GM19328 (cell line): Measurements from ENCODE around the gene HPCAL4.

ENCODE experiments used
- ATAC-seq: cut with Tn5 transposase; IDR thresholded peaks from one replicate; pipeline ENCODE4 v1.9.1; 2021; ENCODE audit warnings: mild to moderate bottlenecking, moderate library complexity; ENCODE audit not compliant: unreplicated experiment

HPCAL4 gene

DNA sequence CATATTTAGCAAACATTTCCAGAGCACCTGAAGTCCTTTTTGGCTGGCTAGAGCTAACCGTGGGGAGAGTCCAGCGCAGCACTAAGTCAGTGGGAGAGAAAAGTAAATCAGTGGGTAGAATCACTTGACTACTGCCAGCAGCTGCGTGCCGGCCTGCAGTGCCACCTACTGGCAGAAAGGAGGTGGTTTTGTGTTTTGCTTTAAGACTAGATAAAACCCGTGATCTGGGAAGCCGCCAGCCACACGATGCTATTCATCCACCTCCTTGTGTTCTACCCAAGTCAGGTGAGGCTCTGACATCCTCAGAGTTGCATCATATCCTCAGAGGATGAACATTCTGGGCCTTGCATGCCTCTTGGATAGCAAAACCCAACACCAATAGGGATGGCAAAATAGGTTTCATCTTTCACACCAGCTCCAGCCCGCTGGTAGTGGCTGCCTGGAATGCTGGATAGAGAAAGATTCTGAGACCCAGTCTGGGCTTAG, 37.6 kb downstream of the HPCAL4 start:
- ATAC-seq = no peak

DNA sequence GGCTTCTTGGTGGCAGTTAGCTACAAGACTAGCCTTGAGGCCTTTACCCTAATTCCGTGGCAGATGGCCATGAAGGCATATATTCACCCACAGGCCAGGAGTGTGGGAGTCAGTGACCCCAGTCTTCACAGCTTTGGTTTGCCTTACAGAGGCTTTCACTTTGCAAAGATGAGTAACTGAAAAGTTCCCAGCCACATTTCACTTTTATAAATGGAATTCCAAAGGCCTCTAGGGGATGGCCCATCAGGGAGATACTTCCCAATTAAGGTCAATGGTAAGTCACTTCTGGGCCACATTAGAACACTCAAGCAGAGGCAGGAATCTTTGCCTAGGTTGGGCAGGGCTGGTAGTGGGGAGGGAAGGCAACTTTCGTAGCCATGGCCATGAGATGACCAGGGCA, 38.7 kb downstream of the HPCAL4 start:
- no peak for ATAC-seq

DNA sequence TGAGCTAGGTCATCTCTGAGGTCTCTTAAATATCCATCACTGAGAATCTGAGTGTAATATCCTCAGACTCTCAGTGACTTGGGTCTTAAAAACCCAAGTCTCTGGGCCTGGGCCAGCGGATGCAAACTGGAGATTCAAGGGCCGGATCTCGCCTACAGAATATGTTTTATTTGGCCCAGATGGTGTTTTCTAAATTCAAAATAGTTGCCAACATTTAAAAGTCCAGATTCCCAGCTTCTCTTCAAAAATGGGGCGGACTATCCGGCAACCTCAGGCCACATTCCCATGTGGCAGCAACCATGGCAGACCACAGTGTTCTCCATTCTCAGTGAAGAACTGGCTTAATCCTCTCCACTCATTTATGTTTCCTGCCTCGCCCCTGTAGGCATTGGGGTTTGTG, 39.1 kb downstream of the HPCAL4 start:
- ATAC-seq = no peak

DNA sequence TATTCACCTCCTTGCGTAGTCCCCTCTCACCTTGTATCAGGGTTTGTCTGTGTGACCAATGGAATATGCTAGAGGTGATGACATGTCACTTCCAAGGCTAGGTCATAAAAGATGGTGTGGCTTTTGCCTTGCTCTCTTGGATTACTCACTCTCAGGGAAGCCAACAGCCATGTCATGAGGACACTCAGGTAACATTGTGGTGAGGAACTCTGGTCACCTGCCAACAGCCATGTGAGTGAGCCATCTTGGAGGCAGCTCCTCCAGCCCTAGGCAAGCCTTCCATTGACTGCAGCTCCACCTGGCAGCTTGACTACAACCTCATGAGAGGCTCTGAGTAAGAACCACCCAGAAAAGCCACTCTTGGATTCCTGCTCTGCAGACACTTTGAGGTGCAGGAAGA, 40.8 kb downstream of the HPCAL4 start:
- ATAC-seq = no peak

DNA sequence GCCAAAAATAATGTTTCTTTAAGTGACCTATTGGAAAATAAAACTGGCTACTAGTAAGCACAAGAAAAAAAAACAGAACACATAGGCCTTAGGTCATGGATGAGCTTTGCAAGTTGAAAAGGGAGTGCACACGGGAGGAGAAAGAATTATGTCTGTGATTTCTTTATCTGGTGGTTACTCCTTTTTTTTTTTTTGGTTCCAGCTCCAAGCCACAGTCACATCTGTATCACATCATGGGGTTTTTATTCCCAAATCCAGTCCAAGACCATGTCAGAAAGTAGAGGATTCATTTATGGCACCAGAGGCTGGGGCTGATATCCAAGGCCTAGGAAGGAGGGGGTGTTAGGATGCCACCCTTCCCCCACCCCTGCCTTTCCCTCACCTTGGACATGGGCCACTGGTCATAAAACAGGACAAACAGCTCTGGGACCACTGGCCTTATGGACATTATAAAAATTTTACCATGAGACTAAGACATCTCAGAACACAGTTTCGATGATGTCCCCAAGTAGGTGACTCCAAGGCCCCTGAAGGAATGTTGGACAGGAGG, 41.5 kb downstream of the HPCAL4 start:
- ATAC-seq = no peak

DNA sequence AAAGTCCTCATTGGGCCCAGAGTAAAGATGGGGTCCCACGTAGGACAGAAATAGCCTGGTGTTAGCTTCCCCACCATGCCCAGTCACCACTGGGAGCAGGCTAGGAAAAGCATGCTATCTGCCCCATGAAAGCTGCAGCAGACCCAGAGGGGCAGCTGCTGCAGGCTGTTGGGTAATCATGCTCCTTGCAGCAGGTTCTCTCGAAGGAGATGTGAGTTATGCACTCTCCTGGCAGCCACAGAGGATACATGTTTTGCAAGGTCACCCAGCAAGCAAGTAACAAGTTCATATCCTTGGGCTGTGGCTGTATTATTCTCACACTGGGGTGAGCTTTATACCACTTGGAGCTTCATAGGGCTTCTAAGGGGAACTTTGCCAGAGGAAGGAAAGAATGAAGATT, 42.7 kb downstream of the HPCAL4 start:
- no peak for ATAC-seq

DNA sequence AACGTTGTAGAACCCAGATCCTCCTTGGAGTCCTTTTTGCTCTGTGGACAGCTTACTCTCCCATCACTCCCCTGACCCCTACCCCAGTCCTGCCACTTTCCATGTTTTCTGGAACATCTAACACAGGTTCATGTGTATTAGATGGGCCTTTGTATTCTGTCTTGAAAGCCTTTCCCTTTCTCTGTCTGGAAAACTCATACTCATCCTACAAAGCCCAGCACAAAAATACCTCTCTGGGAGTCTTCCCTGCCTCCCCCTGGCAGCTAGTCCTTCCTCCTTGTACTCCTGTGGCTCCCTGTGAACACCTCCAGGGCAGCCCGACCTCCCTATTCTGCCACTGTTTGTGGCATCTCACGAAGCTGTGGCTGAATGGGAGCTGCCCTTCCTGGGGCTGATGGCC, 44.0 kb downstream of the HPCAL4 start:
- no peak for ATAC-seq

DNA sequence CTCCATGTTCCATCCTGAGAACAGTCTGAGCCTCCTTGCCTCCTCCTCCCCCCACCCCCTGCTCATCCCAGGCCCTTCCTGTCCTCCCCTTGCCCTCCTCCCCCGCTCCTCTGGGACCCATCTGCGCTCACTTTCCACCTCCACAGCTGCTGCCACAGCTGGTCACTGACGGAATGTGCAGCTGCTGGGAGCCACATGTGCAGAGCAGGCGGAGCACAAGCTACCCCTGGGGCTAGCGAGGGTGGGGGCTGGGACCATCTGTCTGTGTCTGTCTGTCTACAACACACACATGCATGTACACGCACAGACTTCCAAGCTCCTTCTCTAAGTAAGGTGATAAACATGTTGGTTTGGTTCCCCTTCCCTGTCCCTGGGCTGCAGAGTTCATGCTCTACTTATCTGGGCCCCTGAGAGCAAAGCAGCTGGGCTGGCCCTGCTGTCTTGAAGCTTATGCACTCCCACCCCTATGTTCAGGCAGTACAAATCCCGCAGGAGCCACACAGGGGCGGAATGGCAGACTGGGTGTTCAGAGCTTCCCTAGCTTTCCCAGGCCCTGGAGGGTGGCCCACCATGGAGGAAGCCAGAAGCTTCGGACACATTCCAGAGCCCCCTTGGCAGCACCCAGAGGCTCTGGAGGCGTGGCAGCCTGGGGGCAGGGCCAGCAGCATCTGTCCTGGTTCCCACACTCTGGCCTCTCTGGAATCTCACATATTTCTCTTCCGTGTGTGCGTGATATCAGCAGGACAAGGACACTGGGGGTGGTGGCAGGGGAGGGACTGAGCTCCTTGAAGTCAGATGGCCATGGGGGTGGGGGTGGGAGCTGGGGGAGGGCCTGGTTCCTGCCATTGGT, 44.8 kb downstream of the HPCAL4 start:
- no peak for ATAC-seq

DNA sequence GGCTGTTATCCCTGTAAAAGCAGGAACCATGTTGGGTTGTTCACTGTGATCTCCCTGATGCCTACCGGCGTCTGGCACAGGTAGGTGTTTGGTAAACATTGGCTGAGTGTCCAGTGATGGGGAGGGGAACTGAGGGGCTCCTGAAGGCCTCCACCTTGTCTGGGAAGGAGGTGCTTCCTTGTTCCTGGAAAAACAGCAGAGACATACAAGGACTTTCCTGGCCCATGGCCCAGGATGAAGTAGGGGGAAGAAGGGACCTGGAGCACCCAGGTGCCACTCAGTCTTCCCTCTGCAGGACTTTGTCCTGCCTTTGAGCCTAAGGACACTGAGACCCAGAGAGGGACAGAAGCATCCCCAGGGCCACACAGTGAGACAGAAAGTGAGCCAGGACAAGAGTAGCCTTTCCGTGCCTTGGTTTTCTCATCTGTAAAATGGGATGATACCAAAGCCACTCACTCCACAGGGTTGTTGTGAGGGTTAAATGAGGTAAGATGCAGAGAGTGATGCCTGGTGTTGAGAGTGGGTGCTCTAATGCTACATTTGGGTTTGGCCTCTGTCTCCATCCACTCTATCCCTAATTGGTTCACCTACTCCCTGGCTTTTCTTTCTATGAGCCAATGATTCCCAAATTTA, 45.7 kb downstream of the HPCAL4 start:
- no peak for ATAC-seq

DNA sequence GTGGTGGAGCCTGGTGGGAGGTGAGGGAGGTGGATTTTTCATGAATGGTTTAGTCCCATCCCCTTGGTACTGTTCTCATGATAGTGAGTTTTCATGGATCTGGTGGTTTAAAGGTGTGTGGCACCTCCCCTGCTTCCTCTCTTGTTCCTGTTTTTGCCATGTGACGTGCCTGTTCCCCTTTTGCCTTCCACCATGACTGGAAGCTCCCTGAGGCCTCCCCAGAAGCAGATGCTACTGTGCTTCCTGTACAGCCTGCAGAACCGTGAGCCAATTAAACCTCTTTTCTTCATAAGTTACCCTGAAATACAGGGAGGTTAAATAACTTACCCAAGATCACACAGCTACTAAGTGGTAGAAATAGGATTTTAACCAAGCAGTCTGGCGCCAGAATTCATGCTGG, 47.5 kb downstream of the HPCAL4 start:
- ATAC-seq = no peak

DNA sequence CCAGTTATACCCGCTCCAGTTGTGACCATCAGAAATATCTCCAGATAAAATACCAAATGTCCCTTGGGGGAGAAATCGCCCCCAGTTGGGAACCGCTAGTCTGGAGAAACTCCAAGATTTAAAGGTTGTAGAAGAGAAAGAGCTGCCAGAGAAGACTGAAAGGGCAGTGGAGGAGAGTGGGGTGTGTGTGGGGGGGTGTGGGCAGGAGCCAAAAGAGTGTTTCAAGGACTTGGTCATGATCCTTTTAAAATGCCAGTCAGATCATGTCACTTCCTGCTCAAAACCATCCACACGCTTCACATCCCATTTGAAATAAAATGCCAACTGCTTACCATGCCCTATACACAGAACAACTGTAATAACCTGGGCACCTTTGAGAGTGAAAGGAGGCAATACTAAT, 48.4 kb downstream of the HPCAL4 start:
- ATAC-seq = no peak

DNA sequence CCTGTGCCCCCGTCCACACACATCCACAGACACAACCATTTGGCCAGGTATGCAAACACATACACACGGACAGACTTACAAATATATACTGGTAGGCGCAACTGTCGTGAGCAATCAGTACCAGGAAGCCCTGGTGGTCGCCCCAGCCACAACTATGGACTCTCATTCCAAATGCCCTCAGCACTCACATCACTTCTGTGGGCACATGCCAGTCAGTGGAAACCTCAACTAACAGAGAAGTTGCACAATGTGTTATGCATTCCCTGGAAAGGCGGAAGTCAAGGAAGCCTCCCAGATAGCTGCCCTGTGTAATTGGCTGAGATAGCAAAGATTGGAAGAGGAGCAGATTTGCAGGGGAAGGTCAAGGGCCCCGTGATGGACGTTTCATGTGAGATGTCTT, 50.4 kb downstream of the HPCAL4 start:
- ATAC-seq = no peak

DNA sequence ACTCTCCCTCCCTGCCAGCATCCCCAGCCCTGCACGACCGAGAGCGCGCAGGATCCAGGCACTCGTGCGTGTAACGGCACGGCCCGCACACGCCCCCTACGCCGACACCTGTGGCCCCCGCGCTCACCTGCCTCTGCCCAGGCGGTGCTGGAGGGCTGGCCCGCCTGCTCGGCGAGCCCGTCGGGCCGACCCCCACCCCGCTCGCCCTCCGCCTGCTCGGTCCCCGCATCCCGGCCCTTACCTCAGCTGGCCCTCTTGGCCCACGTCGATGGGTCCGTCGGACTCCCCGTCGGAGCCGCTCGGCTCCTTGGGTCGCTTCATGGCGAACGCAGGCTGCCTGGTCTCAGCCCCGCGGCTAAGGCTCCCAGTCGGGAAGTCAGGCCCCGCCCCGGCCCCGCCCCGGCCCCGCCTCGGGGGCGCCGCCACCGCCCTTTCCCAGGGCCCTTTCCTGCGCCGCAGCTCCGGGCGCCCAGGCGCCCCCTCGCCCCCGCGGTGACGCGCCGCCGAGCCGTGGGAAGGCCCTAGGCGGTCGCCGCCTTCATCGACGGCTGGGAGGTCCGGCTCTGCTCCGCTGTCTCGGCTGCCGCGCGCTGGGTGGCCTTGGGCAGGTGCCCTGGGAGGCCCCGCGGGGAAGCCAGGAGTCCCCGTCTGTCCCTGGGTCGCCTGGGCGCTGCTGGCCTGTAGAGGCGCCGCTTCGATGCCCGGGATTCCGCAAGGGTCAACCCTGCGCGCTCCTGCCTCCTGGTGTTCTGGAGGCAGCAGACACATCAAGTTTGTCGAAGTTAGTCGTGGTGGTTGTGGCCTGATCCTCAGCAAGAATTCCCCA, 51.7 kb downstream of the HPCAL4 start, which contains the start of gene HEYL:
TSS of gene HEYL (minus strand) at position 339 of the 826 bp plus-strand sequence. CDS start at position 321, 18 bp downstream.
- no peak for ATAC-seq

DNA sequence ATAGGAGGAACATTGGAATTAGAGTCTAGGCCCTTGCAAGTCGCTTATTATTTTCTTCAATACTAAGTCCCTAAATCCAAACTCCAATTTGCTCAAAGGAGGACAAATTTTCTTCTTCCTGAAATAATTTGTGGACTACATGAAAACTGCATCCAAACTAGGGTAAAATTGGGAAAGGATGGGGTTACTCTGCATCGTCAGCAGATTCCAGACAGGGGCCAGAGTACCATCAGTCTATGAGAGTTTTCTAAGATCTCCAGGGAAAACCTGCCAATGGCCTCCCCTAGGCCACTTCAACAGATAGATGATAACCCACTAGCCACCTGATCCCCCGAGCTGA, 52.3 kb downstream of the HPCAL4 start:
- ATAC-seq = no peak

DNA sequence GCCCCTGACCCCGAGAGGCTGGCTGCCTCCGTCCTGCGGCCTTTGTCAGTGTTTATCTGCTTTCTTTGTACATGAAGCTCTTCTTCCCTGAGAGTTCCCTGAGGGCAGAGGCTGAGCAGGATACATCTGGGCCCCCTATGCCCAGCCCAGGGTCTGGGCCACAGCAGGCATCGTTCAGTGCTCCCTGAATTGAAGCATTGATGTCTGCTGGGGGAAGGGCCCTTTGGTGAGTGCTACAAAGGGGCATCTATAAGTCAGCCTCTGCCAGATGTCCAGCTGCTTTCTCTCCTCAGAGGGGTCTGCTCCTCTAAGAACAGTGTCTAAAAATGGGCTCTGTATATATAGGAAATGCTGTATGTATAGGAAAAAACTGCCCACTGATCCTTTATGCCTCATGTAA, 53.9 kb downstream of the HPCAL4 start:
- no peak for ATAC-seq

DNA sequence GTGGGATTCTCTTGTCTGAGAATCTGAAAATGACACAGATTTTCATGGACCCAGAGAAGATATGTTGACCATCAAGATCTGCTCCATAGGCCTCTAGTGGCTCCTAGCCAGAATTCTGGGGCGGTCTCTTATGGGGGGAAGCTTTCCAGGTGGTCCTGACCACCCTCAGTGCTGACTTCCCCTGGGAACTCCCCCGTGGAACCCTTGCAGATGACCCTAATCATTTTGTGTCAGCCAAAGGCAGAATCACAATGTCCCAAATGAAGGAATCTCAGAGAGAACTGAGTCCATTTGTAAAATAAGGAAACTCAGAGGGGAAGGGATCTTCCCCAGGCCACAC, 55.4 kb downstream of the HPCAL4 start:
- no peak for ATAC-seq

DNA sequence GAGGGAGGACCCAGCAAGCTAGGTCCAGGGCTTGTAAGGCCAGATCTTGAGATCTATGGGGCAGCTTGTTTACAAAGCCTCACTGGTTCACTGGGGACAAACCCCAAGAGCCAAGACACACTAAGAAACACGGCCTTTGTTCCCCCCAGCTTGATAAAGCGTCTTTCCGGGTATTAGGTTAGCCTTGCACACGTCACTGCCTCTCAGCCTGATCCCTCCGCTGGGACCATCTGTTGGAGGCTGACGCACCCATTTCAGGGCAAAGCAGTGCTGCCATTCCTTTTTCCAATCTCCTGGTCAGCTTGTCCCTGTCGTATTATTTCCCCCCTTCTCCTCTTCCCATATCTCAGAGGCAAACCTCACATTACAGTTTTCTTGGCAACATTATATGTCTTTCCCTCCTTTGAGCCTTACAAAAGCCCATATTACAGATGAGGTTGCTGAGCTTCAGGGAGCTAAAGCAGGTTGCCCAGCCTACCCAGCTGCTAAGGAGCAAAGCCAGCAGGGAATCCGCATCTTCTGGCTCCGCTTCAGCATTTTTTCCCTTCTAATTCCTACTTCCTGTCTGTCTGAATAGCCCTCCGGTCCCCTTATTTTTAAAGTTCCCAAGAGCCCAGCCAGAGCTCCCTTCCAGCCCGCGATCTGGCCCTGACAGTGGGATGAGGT, 55.9 kb downstream of the HPCAL4 start:
- ATAC-seq = no peak

DNA sequence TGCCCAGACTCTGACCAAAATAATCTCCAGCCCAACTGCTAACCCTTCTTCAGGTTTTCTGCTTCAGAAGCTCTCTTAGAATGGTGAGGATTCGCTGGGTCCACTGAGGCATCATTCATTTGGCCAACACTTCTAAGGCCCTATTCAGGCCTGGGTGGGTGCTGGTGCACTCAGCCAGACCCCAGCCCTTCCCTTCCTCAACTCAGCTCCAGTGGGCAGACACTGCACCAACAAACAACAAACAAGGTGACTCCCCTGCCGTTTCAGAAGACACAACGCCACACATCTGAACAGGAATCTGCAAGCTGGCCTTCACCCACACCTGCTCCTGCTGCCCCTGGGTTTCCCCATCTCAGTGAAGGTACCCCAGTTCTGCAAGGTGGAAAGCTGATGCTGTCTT, 57.8 kb downstream of the HPCAL4 start:
- ATAC-seq = no peak

DNA sequence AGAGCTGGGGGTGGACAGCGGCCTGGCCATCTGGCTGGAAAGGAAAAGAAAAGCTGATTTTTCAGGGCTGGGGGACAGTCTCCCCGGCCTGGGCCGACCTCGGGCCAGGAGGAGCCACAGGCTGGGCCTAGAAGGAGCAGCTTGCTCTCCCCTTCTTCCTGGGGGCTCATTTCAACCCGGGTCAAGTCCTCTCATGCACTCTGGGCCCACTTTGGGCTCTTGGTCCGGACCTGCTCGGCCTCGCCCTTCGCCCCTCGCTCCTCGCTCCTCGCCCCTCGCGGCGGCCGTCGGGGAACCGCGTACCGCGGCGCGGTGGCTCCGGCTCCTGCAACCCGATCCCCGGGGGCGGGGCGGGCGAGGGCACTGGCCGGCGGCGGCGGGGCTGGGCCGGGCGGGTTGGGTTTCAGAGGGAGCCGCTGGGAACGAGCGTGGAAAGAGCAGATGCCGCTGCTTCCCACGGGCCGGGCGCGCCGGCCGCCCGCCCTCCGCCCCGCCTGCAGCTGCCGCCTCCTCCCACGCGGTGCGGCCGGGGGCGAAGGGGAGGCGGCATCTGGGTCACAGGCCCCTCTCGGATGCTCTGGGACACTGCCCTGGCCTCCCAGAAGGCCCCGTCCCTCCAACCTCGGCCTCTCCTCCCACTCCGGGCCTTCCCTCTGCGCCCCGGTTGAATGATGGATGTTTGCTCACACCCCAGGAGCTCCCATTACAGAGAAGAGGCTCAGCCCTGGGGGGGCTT, 58.4 kb downstream of the HPCAL4 start:
- no peak for ATAC-seq

DNA sequence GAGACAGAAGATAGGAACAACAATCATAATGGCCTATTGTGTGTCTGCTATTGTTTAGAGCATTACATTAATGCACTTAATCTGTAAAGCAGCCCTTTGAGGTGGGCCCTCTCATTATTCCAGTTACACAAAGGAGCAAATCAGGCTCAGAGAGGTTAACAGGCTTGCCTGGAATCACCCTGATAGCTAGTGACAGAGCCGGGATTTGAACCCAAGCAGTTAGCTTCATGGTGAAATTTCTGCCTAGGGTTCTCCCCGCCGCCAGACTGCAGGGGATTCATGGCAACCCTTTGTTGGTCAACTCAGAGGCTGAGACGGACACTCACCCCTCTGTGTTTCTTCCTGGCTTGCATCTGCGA, 58.9 kb downstream of the HPCAL4 start:
- no peak for ATAC-seq
